ENCODE results near the gene ACOX3. TPM values are rescaled to one million over a fixed set of nuclear protein-coding genes. Genes with fewer than 3 reads are reported as not detected.

The ACOX3 gene
- total and polyA plus RNA-seq, 9 of the 15 experiments (the other 6 are each of a cell fraction or from before 2014, with no cell fraction given): 0.68 to 7.3 (median 3.7) TPM

GRCh38 chr4:8353158-8353669 lies 87.3 kb downstream of the ACOX3 start (continued):
- TF ChIP-seq, protein P1, sequence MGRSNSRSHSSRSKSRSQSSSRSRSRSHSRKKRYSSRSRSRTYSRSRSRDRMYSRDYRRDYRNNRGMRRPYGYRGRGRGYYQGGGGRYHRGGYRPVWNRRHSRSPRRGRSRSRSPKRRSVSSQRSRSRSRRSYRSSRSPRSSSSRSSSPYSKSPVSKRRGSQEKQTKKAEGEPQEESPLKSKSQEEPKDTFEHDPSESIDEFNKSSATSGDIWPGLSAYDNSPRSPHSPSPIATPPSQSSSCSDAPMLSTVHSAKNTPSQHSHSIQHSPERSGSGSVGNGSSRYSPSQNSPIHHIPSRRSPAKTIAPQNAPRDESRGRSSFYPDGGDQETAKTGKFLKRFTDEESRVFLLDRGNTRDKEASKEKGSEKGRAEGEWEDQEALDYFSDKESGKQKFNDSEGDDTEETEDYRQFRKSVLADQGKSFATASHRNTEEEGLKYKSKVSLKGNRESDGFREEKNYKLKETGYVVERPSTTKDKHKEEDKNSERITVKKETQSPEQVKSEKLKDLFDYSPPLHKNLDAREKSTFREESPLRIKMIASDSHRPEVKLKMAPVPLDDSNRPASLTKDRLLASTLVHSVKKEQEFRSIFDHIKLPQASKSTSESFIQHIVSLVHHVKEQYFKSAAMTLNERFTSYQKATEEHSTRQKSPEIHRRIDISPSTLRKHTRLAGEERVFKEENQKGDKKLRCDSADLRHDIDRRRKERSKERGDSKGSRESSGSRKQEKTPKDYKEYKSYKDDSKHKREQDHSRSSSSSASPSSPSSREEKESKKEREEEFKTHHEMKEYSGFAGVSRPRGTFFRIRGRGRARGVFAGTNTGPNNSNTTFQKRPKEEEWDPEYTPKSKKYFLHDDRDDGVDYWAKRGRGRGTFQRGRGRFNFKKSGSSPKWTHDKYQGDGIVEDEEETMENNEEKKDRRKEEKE (IDR thresholded peaks at IDR 0.05; ENCODE audit: borderline replicate concordance in 1 of 2, control insufficient read depth in 1 of 2, low read depth in 2 of 2, low read length in 1 of 2): no peak

DNA sequence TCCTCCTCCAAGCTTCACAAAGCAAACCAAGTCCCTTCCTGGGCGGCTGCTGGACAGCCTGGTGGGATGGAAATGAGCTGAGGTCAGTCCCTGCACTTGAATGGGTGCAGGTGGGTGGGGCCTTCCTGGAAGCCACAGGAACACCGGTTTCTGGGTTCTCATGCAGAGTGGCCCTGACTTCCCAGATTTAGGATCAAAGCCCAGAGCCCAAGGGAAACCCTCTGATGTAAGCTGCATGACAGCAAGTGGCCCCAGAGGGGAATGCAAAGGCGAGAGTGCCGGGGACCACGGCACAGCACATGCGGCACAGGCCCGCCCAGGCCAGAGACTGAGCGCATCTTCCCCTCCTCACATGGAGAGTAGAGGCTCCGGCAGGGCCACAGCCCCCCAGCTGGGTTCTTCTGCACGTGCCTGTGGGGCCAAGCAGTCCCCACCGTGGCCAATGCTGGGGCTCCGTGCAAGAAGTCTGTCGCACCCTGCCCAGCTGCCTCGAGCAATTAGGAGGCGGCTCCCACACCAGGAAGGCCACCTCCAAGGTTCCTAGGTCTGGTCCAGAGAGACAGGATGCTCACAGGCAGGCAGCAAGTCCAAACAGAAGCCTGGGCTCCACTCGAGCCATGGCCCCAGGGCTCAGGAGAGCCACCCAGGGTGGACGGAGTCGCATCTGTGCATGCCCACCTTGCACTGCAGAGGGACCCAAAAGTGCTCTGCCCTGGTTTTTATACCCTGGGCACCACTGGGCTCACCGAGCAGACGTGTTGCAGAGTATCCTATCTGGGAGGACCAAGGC lies 88.0 kb downstream of the ACOX3 start:
- ChIA-PET POLR2A (interaction anchor here (0.6 kb wide), 1 partner anchor 21 kb away, joined by 3 read pairs; no protein-coding TSS in a partner anchor), CTCF (ENCODE audit: low intra/inter-chr PET ratio) (no interaction called here)
- ATAC-seq: no peak
- FAIRE-seq: no peak
- H3K9me3 ChIP-seq (replicated peaks; ENCODE audit: control insufficient read depth, insufficient read depth, low read depth, low read length): no peaks in the 10 kb centered on the region
- WGBS (ENCODE audit: insufficient coverage, low coverage, missing lambda C conversion rate): 1% methylated on average over 19 of the region's 20 CpGs
- intact Hi-C loops (cut with micrococcal nuclease): no loop called here
- no peak overlapping the region for H3K4me3 ChIP-seq
- no peak overlapping the region for H3K4me2 ChIP-seq (ENCODE audit: insufficient read depth, low read length)
- H3K4me1 ChIP-seq (replicated peaks in 1 of 2; ENCODE audit: control insufficient read depth in 2 of 2, insufficient read depth in 2 of 2, low read length in 2 of 2): peaks cover 0 to 3% of the 10 kb centered on the region in 2 experiments; a peak in 1 of 5 replicates
- no peak overlapping the region for H3K9ac ChIP-seq (ENCODE audit: insufficient read depth in 1 of 2, low read depth in 2 of 2, low read length in 2 of 2)
- no peaks in the 10 kb centered on the region for H3K36me3 ChIP-seq (ENCODE audit: control insufficient read depth, insufficient read depth, low read length)
- no peak for DNase-seq (ENCODE audit: extremely low read depth in 1 of 4, low spot score in 3 of 4)
- H3K9me1 ChIP-seq (ENCODE audit: control insufficient read depth, insufficient read depth, low read length): no peaks in the 10 kb centered on the region
- no peak overlapping the region for H2AFZ ChIP-seq (ENCODE audit: low read depth, low read length)
- TF ChIP-seq ZNF347 (CRISPR knock-in tag; IDR thresholded peaks at IDR 0.05; ENCODE audit: low read depth) (no peak), ZNF436 (CRISPR knock-in tag; IDR thresholded peaks at IDR 0.05) (no peak)
- peaks cover 6 to 61% of the 10 kb centered on the region in 2 experiments; a peak in 4 of 5 replicates for H3K27me3 ChIP-seq (ENCODE audit: control insufficient read depth in 2 of 2, insufficient read depth in 2 of 2, low read length in 2 of 2)
- H3K79me2 ChIP-seq (ENCODE audit: control insufficient read depth, insufficient read depth, low read length): no peaks in the 10 kb centered on the region
- in situ Hi-C loops (cut with MboI): no loop called here
- H3K27ac ChIP-seq (ENCODE audit: extremely low read depth, low read depth, low read length): no peak overlapping the region
- H4K20me1 ChIP-seq (replicated peaks; ENCODE audit: control insufficient read depth, insufficient read depth, low read length): no peaks in the 10 kb centered on the region; the same call in 1 of the 2 replicates
- no TSS peak for BruUV-seq (replicated peaks)

Data from K562 (cell line).